ENCODE results near the gene FBL.

DNA sequence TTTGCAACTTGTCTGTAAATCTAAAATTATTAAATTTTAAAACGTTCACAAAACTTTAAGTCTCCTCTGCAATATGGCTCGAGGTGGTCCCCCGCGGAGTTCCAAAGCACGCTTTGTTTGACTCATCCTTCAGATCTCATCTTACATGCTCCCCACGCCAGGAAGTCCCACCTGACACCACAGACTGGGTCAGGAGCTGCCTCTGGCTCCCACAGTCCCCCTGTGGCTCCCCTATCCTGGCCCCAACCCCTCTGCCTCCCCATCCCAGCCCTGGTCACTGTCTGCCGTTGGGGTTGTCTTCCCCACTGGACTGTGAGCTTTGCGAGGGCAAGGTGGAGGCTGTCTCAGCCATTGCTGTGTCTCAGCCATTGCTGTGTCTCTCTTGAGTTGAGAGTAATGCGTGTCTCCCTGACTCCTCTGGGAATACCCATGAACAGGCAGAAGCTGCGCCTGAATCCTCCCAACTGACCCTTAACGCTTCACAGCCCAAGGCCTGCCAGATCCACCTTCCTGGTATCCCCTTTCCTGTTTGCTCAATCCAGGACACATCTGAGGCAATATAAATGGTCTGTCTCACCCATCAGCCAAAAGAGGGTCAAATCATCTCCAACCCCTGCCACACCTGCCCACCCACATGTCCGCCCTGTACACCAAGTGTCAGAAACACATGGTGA, 28.2 kb downstream of the FBL start:
- TF ChIP-seq POLR2A (IDR thresholded peaks at IDR 0.05) (no peak), CTCF (IDR thresholded peaks at IDR 0.05) (no peak)
